GM19193 (cell line): ENCODE data around the gene ARPC2.

Experiments
- POLR2A ChIP-seq: IDR thresholded peaks from 4 replicates; pipeline ENCODE4 v1.6.1; 2011; ENCODE audit not compliant: insufficient read depth, insufficient read length; ENCODE audit errors: extremely low read depth

The ARPC2 gene

GRCh38 chr2:218216674-218217359, at the start of gene ARPC2:
ARPC2 (plus strand) TSS chr2:218217189; CDS start chr2:218217471, 282 bp downstream.
- TF ChIP-seq POLR2A = peak; percentile 69

GRCh38 chr2:218168016-218168415, 49.0 kb upstream of the ARPC2 start:
- TF ChIP-seq POLR2A = no peak

- no peak for TF ChIP-seq POLR2A
Observed at GRCh38 chr2:218168635-218169462, 48.1 kb upstream of the ARPC2 start.

GRCh38 chr2:218169757-218170546, 47.0 kb upstream of the ARPC2 start:
- no peak for TF ChIP-seq POLR2A

- no peak for TF ChIP-seq POLR2A
Observed at GRCh38 chr2:218172845-218173244, 44.1 kb upstream of the ARPC2 start.

- no peak for TF ChIP-seq POLR2A
Observed at GRCh38 chr2:218179782-218180181, 37.2 kb upstream of the ARPC2 start.

- TF ChIP-seq POLR2A = no peak
Observed at GRCh38 chr2:218180467-218181114, 36.4 kb upstream of the ARPC2 start.

GRCh38 chr2:218184331-218184730, 32.7 kb upstream of the ARPC2 start:
- no peak for TF ChIP-seq POLR2A

- no peak for TF ChIP-seq POLR2A
Observed at GRCh38 chr2:218186355-218186766, 30.6 kb upstream of the ARPC2 start.

GRCh38 chr2:218186876-218187275, 30.1 kb upstream of the ARPC2 start:
- TF ChIP-seq POLR2A = no peak

- TF ChIP-seq POLR2A = no peak
Observed at GRCh38 chr2:218187296-218188015, 29.5 kb upstream of the ARPC2 start.

- TF ChIP-seq POLR2A = no peak
Observed at GRCh38 chr2:218188528-218188927, 28.5 kb upstream of the ARPC2 start.

- no peak for TF ChIP-seq POLR2A
Observed at GRCh38 chr2:218192902-218193430, 24.0 kb upstream of the ARPC2 start.

GRCh38 chr2:218193701-218194100, 23.3 kb upstream of the ARPC2 start:
- TF ChIP-seq POLR2A = no peak
